ENCODE results near the gene PRKD1.
"Not testable (repeated sequence)": the region's sequence is repeated elsewhere in the genome, so short reads cannot be mapped to it uniquely, and the experiment has no call there.

PRKD1 gene

GRCh38 chr14:29738056-29738455 lies 189.6 kb downstream of the PRKD1 start:
- DNase-seq: no peak

GRCh38 chr14:29735459-29735858 lies 192.2 kb downstream of the PRKD1 start:
- no peak for DNase-seq

- no peak for DNase-seq
Measured at GRCh38 chr14:29734732-29735131, 192.9 kb downstream of the PRKD1 start.

GRCh38 chr14:29726560-29727331 lies 200.9 kb downstream of the PRKD1 start:
- not testable (repeated sequence) for DNase-seq

GRCh38 chr14:29724991-29725390 lies 202.7 kb downstream of the PRKD1 start:
- DNase-seq: no peak

GRCh38 chr14:29722831-29723230 lies 204.8 kb downstream of the PRKD1 start:
- DNase-seq: no peak

- no peak for DNase-seq
Measured at GRCh38 chr14:29721586-29721985, 206.1 kb downstream of the PRKD1 start.

- no peak for DNase-seq
Measured at GRCh38 chr14:29717901-29718300, 209.7 kb downstream of the PRKD1 start.

GRCh38 chr14:29716150-29716549 lies 211.5 kb downstream of the PRKD1 start:
- no peak for DNase-seq

- DNase-seq: no peak
Measured at GRCh38 chr14:29712601-29713000, 215.0 kb downstream of the PRKD1 start.

GRCh38 chr14:29710015-29710414 lies 217.6 kb downstream of the PRKD1 start:
- no peak for DNase-seq

GRCh38 chr14:29709490-29709889 lies 218.2 kb downstream of the PRKD1 start:
- DNase-seq: no peak

GRCh38 chr14:29706700-29707099 lies 220.9 kb downstream of the PRKD1 start:
- no peak for DNase-seq

- DNase-seq: no peak
Measured at GRCh38 chr14:29705801-29706200, 221.8 kb downstream of the PRKD1 start.

GRCh38 chr14:29689597-29689996 lies 238.1 kb downstream of the PRKD1 start:
- DNase-seq: not testable (repeated sequence)

GRCh38 chr14:29687866-29688265 lies 239.8 kb downstream of the PRKD1 start:
- no peak for DNase-seq

GRCh38 chr14:29687071-29687765 lies 240.4 kb downstream of the PRKD1 start:
- DNase-seq: no peak

GRCh38 chr14:29684926-29685325 lies 242.7 kb downstream of the PRKD1 start:
- no peak for DNase-seq

GRCh38 chr14:29682789-29683188 lies 244.9 kb downstream of the PRKD1 start:
- no peak for DNase-seq

GRCh38 chr14:29681316-29681715 lies 246.3 kb downstream of the PRKD1 start:
- DNase-seq: no peak

- DNase-seq: no peak
Measured at GRCh38 chr14:29674566-29675285, 252.9 kb downstream of the PRKD1 start.

GRCh38 chr14:29672831-29673230 lies 254.8 kb downstream of the PRKD1 start:
- DNase-seq: no peak

GRCh38 chr14:29671034-29671433 lies 256.6 kb downstream of the PRKD1 start:
- no peak for DNase-seq

GRCh38 chr14:29668201-29668600 lies 259.4 kb downstream of the PRKD1 start:
- no peak for DNase-seq
